ENCODE results near the gene TMUB2. TPM values are rescaled to one million over a fixed set of nuclear protein-coding genes. Genes with fewer than 3 reads are reported as not detected.

The TMUB2 gene
- total and polyA plus RNA-seq, 2 experiments from 2014 or later = 41.6 to 45.0 TPM

DNA sequence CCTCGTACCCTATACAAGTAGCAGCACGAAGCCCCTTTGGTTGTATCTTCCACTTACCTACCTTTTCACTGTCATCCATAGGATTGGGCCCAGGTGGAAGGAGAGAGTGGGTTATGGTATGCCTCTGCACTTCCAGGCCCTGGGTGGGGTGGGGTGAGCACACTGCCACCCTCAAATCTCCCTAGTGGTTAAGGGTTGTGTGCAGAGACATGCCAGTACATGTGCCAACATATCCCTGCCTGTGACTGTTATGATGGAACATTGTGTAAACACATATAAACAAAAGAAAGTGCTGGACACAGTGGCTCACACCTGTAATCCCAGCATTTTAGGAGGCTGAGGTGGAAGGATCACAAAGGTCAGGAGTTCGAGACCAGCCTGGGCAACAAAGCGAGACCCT, 33.9 kb upstream of the TMUB2 start:
- Histone ChIP-seq H3F3A (ENCODE audit: insufficient read depth) (no peaks in the 10 kb centered on the region), H2AFZ (no peak overlapping the region), H3K9me3 (ENCODE audit: low read depth) (no peaks in the 10 kb centered on the region), H3K79me2 (ENCODE audit: insufficient read depth) (peaks cover 15% of the 10 kb centered on the region; the same call in 1 of the 2 replicates), H3K4me2 (ENCODE audit: unreplicated experiment) (no peak overlapping the region), H3K27me3 (replicated peaks; ENCODE audit: insufficient read depth) (no peaks in the 10 kb centered on the region), H3K36me3 (ENCODE audit: low read depth) (no peaks in the 10 kb centered on the region), H3K9ac (no peak overlapping the region), H3K9me2 (ENCODE audit: insufficient read depth) (no peaks in the 10 kb centered on the region), H3K27ac (no peak overlapping the region), H3K4me1 (ENCODE audit: insufficient read depth) (no peaks in the 10 kb centered on the region), H4K20me1 (ENCODE audit: insufficient read depth) (no peaks in the 10 kb centered on the region), H3K4me3 (no peak overlapping the region)
- WGBS, 2 experiments (ENCODE audit: low coverage in 1 of 2, low lambda C conversion rate in 2 of 2, missing lambda C conversion rate in 2 of 2) = 99% methylated on average over 4 of the region's 4 CpGs
- DNase-seq = no peak
- in situ Hi-C loops (cut with MboI) = no loop called here
- TF ChIP-seq EZH2phosphoT487 (IDR thresholded peaks at IDR 0.05; ENCODE audit: insufficient read depth, low read depth) (no peak), EZH2 (IDR thresholded peaks at IDR 0.05; ENCODE audit: insufficient read depth, poor library complexity, severe bottlenecking) (no peak)

DNA sequence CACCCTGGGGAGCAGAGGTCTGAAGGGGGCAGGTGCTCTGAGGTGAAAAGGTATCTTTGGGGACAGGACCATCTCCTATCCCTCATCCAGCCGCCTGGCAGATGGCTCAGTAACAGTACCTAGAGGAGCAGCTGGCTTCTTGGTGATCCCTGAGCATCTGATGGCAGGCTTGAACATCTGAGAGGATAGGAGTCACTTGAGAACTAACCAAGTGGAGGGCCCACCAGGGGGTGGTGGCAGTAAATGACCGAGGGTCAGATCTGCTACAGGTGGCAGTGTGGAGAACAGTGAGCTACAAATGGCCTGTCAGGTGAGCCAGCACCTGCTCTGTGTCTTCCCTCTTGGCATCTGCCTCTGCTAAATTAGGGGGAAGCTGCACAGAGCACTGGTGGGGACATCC, 31.3 kb upstream of the TMUB2 start:
- H3K79me2 ChIP-seq (ENCODE audit: insufficient read depth) = peaks cover 13% of the 10 kb centered on the region; the same call in 1 of the 2 replicates
- H3K36me3 ChIP-seq (ENCODE audit: low read depth) = no peaks in the 10 kb centered on the region
- H3K4me2 ChIP-seq (ENCODE audit: unreplicated experiment) = no peak overlapping the region
- H4K20me1 ChIP-seq (ENCODE audit: insufficient read depth) = no peaks in the 10 kb centered on the region
- 97 to 100% methylated on average over 2 of the region's 2 CpGs for WGBS, 2 experiments (ENCODE audit: low coverage in 1 of 2, low lambda C conversion rate in 2 of 2, missing lambda C conversion rate in 2 of 2)
- H3K9ac ChIP-seq = no peak overlapping the region
- H3K27me3 ChIP-seq (replicated peaks; ENCODE audit: insufficient read depth) = no peaks in the 10 kb centered on the region
- no peak overlapping the region for H2AFZ ChIP-seq
- no peaks in the 10 kb centered on the region for H3F3A ChIP-seq (ENCODE audit: insufficient read depth)
- DNase-seq = no peak
- TF ChIP-seq EZH2 (IDR thresholded peaks at IDR 0.05; ENCODE audit: insufficient read depth, poor library complexity, severe bottlenecking) = no peak
- no peak for TF ChIP-seq EZH2phosphoT487 (IDR thresholded peaks at IDR 0.05; ENCODE audit: insufficient read depth, low read depth)
- H3K27ac ChIP-seq = no peak overlapping the region
- H3K9me2 ChIP-seq (ENCODE audit: insufficient read depth) = no peaks in the 10 kb centered on the region
- H3K4me1 ChIP-seq (ENCODE audit: insufficient read depth) = no peaks in the 10 kb centered on the region
- in situ Hi-C loops (cut with MboI) = no loop called here
- no peak overlapping the region for H3K4me3 ChIP-seq
- H3K9me3 ChIP-seq (ENCODE audit: low read depth) = no peaks in the 10 kb centered on the region

DNA sequence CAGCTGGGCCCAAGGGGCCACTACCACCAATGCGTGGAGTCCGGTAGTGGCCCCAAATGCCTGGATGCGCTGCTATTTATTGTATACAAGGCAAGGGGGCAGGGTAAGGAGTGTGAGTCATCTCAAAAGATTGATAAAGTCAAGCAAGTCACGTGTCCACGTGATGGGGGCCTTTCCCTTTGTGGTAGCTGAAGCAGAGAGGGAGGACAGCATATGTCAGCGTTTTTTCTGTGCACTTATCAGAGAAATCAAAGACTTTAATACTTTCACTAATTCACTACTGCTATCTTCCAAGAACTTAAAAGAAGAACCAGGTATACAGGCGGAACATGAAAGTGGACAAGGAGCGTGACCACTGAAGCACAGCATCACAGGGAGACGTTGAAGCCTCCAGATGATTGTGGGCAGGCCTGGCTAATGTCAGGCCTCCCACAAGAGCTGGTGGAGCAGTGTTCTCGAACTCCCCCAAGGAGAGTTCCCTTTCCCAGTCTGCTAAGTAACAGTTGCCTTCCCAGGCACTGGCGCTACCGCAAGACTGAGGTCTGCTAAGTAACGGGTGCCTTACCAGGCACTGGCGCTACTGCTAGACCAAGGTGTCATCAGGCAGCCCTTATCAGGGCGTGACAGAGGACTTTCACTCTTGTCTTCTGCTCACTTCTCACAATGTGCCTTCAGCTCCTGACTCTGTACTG, 27.1 kb upstream of the TMUB2 start:
- H3K27me3 ChIP-seq (replicated peaks; ENCODE audit: insufficient read depth) = no peaks in the 10 kb centered on the region
- no peaks in the 10 kb centered on the region for H3K4me1 ChIP-seq (ENCODE audit: insufficient read depth)
- H3K9ac ChIP-seq = no peak overlapping the region
- no peaks in the 10 kb centered on the region for H3K79me2 ChIP-seq (ENCODE audit: insufficient read depth)
- H3K27ac ChIP-seq = no peak overlapping the region
- no peak overlapping the region for H3K4me3 ChIP-seq
- no peak for DNase-seq
- H4K20me1 ChIP-seq (ENCODE audit: insufficient read depth) = no peaks in the 10 kb centered on the region
- no peaks in the 10 kb centered on the region for H3K36me3 ChIP-seq (ENCODE audit: low read depth)
- H3K9me3 ChIP-seq (ENCODE audit: low read depth) = no peaks in the 10 kb centered on the region
- H3F3A ChIP-seq (ENCODE audit: insufficient read depth) = no peaks in the 10 kb centered on the region
- WGBS, 2 experiments (ENCODE audit: low coverage in 1 of 2, low lambda C conversion rate in 2 of 2, missing lambda C conversion rate in 2 of 2) = 94 to 95% methylated on average over 15 of the region's 15 CpGs
- no peak for TF ChIP-seq EZH2phosphoT487 (IDR thresholded peaks at IDR 0.05; ENCODE audit: insufficient read depth, low read depth)
- no peak overlapping the region for H2AFZ ChIP-seq
- no peaks in the 10 kb centered on the region for H3K9me2 ChIP-seq (ENCODE audit: insufficient read depth)
- no peak overlapping the region for H3K4me2 ChIP-seq (ENCODE audit: unreplicated experiment)
- in situ Hi-C loops (cut with MboI) = no loop called here

DNA sequence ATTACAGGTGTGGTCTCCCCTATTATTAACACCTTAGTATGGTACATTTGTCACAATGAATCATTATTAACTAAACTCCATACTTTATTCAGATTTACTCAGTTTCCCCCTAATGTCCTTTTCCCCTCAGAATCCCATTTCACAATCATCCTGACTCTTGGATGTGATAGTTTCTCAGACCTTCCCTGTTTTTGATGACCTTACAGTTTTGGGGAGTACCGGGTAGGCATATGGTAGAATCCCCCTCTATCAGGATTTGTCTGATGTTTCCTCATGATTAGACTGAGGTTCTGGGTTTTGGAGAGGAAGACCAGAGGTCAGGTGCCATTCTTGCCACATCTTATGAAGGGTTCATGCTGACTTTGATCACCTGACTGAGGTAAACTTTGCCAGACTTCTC, 22.3 kb upstream of the TMUB2 start:
- H3K79me2 ChIP-seq (ENCODE audit: insufficient read depth) = no peaks in the 10 kb centered on the region
- H3K9me3 ChIP-seq (ENCODE audit: low read depth) = no peaks in the 10 kb centered on the region
- no peak for DNase-seq
- H2AFZ ChIP-seq = no peak overlapping the region
- H3K4me1 ChIP-seq (ENCODE audit: insufficient read depth) = no peaks in the 10 kb centered on the region
- H3K9ac ChIP-seq = no peak overlapping the region
- no peaks in the 10 kb centered on the region for H4K20me1 ChIP-seq (ENCODE audit: insufficient read depth)
- 91 to 100% methylated on average over 1 of the region's 1 CpG for WGBS, 2 experiments (ENCODE audit: low coverage in 1 of 2, low lambda C conversion rate in 2 of 2, missing lambda C conversion rate in 2 of 2)
- H3F3A ChIP-seq (ENCODE audit: insufficient read depth) = no peaks in the 10 kb centered on the region
- no peak overlapping the region for H3K27ac ChIP-seq
- in situ Hi-C loops (cut with MboI) = no loop called here
- TF ChIP-seq EZH2 (IDR thresholded peaks at IDR 0.05; ENCODE audit: insufficient read depth, poor library complexity, severe bottlenecking) = no peak
- TF ChIP-seq EZH2phosphoT487 (IDR thresholded peaks at IDR 0.05; ENCODE audit: insufficient read depth, low read depth) = no peak
- no peak overlapping the region for H3K4me2 ChIP-seq (ENCODE audit: unreplicated experiment)
- no peaks in the 10 kb centered on the region for H3K36me3 ChIP-seq (ENCODE audit: low read depth)
- H3K9me2 ChIP-seq (ENCODE audit: insufficient read depth) = no peaks in the 10 kb centered on the region
- no peak overlapping the region for H3K4me3 ChIP-seq
- no peaks in the 10 kb centered on the region for H3K27me3 ChIP-seq (replicated peaks; ENCODE audit: insufficient read depth)
